SK-N-SH (cell line): Measurements from ENCODE around the gene PPP2R3A. TPM values are rescaled to one million over a fixed set of nuclear protein-coding genes. Genes with fewer than 3 reads are reported as not detected.

ENCODE experiments used
- CTCF ChIA-PET: fragments of 300-600, 350-600 bp; formaldehyde crosslinking; extraction: SDS; loops from one replicate; lab custom pipeline; 2021; lab: Yijun Ruan, JAX
- POLR2A ChIA-PET: fragments of 350-600 bp; sonication (Branson Sonifier 250); formaldehyde crosslinking; extraction: SDS; loops from one replicate; lab custom pipeline; 2020; ENCODE audit warnings: antibody characterized with exemption, inconsistent platforms; lab: Yijun Ruan, JAX
- DNase-seq: peaks from one replicate; pipeline ENCODE4 v3.0.0; 2012
- H2AFZ ChIP-seq: fragments of 200-600 bp; sonication (generic); 2 replicates; pipeline ENCODE4 v1.8.1; 2016; ENCODE audit warnings: antibody characterized with exemption, mild to moderate bottlenecking, low read depth
- H3F3A ChIP-seq: fragments of 200-600 bp; sonication (generic); replicated peaks from 2 replicates; pipeline ENCODE3; 2016; ENCODE audit warnings: antibody characterized with exemption, mild to moderate bottlenecking; ENCODE audit not compliant: insufficient read depth
- H3K27ac ChIP-seq, 2 experiments: fragments of 200-500 bp in 1 of 2; fragments of 200-600 bp in 1 of 2; sonication (Bioruptor generic) in 1 of 2; sonication (generic), shearing (Covaris generic) in 1 of 2; 2 replicates each; pipeline versions ENCODE4 v1.5.1 to v1.6.1; 2014 to 2016; ENCODE audit warnings: low read depth in 2 of 2, inconsistent platforms in 1 of 2, low read length in 1 of 2, mild to moderate bottlenecking in 1 of 2, mixed read lengths in 1 of 2
- H3K27me3 ChIP-seq: fragments of 200-600 bp; sonication (generic), shearing (Covaris generic); 2 replicates; pipeline ENCODE4 v1.6.1; 2016; ENCODE audit warnings: mixed run types; ENCODE audit not compliant: insufficient read depth
- H3K36me3 ChIP-seq, 2 experiments: fragments of 200-500 bp in 1 of 2; fragments of 200-600 bp in 1 of 2; sonication (Bioruptor generic) in 1 of 2; sonication (generic) in 1 of 2; replicated peaks in 1 of 2; 2 replicates each; pipeline versions ENCODE3 to v1.5.1; 2014 to 2016; ENCODE audit warnings: low read length in 1 of 2, mild to moderate bottlenecking in 1 of 2; ENCODE audit not compliant: insufficient read depth in 2 of 2, control insufficient read depth in 1 of 2
- H3K4me1 ChIP-seq, 2 experiments: fragments of 200-500 bp in 1 of 2; fragments of 200-600 bp in 1 of 2; sonication (Bioruptor generic) in 1 of 2; sonication (generic), shearing (Covaris generic) in 1 of 2; 2 replicates each; pipeline versions ENCODE4 v1.5.1 to v1.6.1; 2014 to 2016; ENCODE audit warnings: low read depth in 1 of 2, low read length in 1 of 2, mixed run types in 1 of 2; ENCODE audit not compliant: insufficient read depth in 2 of 2, control insufficient read depth in 1 of 2
- H3K4me2 ChIP-seq: fragments of 200-600 bp; sonication (generic), shearing (Covaris generic); 2 replicates; pipeline ENCODE4 v1.6.1; 2017; ENCODE audit warnings: mixed run types
- H3K4me3 ChIP-seq, 2 experiments: fragments of 200-500 bp in 1 of 2; fragments of 200-600 bp in 1 of 2; sonication (Bioruptor generic) in 1 of 2; sonication (generic), shearing (Covaris generic) in 1 of 2; 2 replicates each; pipeline versions ENCODE4 v1.5.1 to v1.8.1; 2014 to 2016; ENCODE audit warnings: low read depth in 2 of 2, inconsistent platforms in 1 of 2, low read length in 1 of 2, mild to moderate bottlenecking in 1 of 2, mixed read lengths in 1 of 2, moderate library complexity in 1 of 2
- H3K79me2 ChIP-seq: fragments of 200-600 bp; sonication (generic); 2 replicates; pipeline ENCODE4 v1.8.1; 2017; ENCODE audit warnings: mild to moderate bottlenecking; ENCODE audit not compliant: insufficient read depth
- H3K9ac ChIP-seq: fragments of 200-600 bp; sonication (generic); 2 replicates; pipeline ENCODE4 v1.6.1; 2017; ENCODE audit warnings: mixed run types
- H3K9me2 ChIP-seq: fragments of 200-600 bp; sonication (generic); 2 replicates; pipeline ENCODE4 v1.6.1; 2017; ENCODE audit warnings: mixed run types
- H3K9me3 ChIP-seq: fragments of 200-600 bp; sonication (generic); 2 replicates; pipeline ENCODE4 v1.6.1; 2017; ENCODE audit warnings: mixed run types, mild to moderate bottlenecking, moderate library complexity
- H4K20me1 ChIP-seq: fragments of 200-600 bp; sonication (generic); 2 replicates; pipeline ENCODE4 v1.6.1; 2017; ENCODE audit warnings: mild to moderate bottlenecking, mixed run types; ENCODE audit not compliant: insufficient read depth
- CHD2 ChIP-seq: fragments of 150-350 bp; IDR thresholded peaks from 2 replicates; pipeline ENCODE4 v1.6.1; 2018; ENCODE audit warnings: low read length; ENCODE audit not compliant: partially characterized antibody
- EZH2phosphoT487 ChIP-seq: fragments of 200-600 bp; sonication (generic); IDR thresholded peaks from 2 replicates; pipeline ENCODE4 v1.6.1; 2017; ENCODE audit warnings: low read depth, mixed run types, mild to moderate bottlenecking, antibody characterized with exemption, moderate library complexity, borderline replicate concordance
- FOXJ3 ChIP-seq: sonication (generic); formaldehyde crosslinking; IDR thresholded peaks from 2 replicates; pipeline ENCODE4 v1.5.1; 2020; ENCODE audit warnings: mild to moderate bottlenecking, missing genetic modification reagents
- GATA2 ChIP-seq: sonication (generic); formaldehyde crosslinking; IDR thresholded peaks from 2 replicates; pipeline ENCODE4 v1.5.0; 2020; ENCODE audit warnings: mild to moderate bottlenecking, missing genetic modification reagents
- MEF2A ChIP-seq: IDR thresholded peaks from 2 replicates; pipeline ENCODE4 v1.4.0; 2012; ENCODE audit warnings: low read depth, borderline replicate concordance
- MXI1 ChIP-seq: IDR thresholded peaks from 2 replicates; pipeline ENCODE4 v1.6.1; 2012; ENCODE audit warnings: mild to moderate bottlenecking, low read depth, low read length, improper control_type of control experiment
- POLR2AphosphoS5 ChIP-seq: IDR thresholded peaks from 2 replicates; pipeline ENCODE4 v1.6.1; 2012; ENCODE audit warnings: low read depth, low read length
- RAD21 ChIP-seq: IDR thresholded peaks from 2 replicates; pipeline ENCODE4 v1.6.1; 2012; ENCODE audit warnings: mild to moderate bottlenecking, low read length
- RCOR1 ChIP-seq: fragments of 150-350 bp; IDR thresholded peaks from 2 replicates; pipeline ENCODE4 v1.6.1; 2017; ENCODE audit warnings: antibody characterized with exemption, low read length
- RFX5 ChIP-seq: IDR thresholded peaks from 2 replicates; pipeline ENCODE4 v1.6.1; 2012; ENCODE audit warnings: mild to moderate bottlenecking, improper control_type of control experiment, low read length
- SIN3A ChIP-seq: IDR thresholded peaks from 2 replicates; pipeline ENCODE4 v1.6.1; 2012; ENCODE audit warnings: low read depth, mild to moderate bottlenecking, low read length, moderate library complexity, borderline replicate concordance
- SMC3 ChIP-seq: IDR thresholded peaks from 2 replicates; pipeline ENCODE4 v1.6.1; 2012; ENCODE audit warnings: low read depth, low read length, improper control_type of control experiment
- TAF1 ChIP-seq: IDR thresholded peaks from 2 replicates; pipeline ENCODE4 v1.6.1; 2012; ENCODE audit warnings: low read depth, mild to moderate bottlenecking, low read length, moderate library complexity, borderline replicate concordance
- TCF12 ChIP-seq: IDR thresholded peaks from 2 replicates; pipeline ENCODE4 v1.4.0; 2012
- YY1 ChIP-seq: IDR thresholded peaks from 2 replicates; pipeline ENCODE4 v1.4.0; 2012; ENCODE audit warnings: low read depth, mild to moderate bottlenecking
- WGBS: methylation state at CpG from one replicate; pipeline ENCODE4 v1.1.6; 2017; ENCODE audit warnings: low lambda C conversion rate; 5-methylcytosine and 5-hydroxymethylcytosine counted together
- polyA plus RNA-seq, 3 experiments: library from polyadenylated mRNA; depleted of rRNA; stranded (reverse); fragments of >200 nt; gene quantifications; 2 replicates each; pipeline ENCODE4 v1.2.3, GENCODE V29; 2012
- TF ChIP-seq, protein P1 (sequence below): fragments of 200-600 bp; sonication (generic); IDR thresholded peaks from 2 replicates; pipeline ENCODE4 v1.6.1; 2017; ENCODE audit warnings: antibody characterized with exemption, mild to moderate bottlenecking, moderate library complexity
- TF ChIP-seq, protein P2 (sequence below): fragments of 150-350 bp; IDR thresholded peaks from 2 replicates; pipeline ENCODE4 v1.6.1; 2016; ENCODE audit warnings: mild to moderate bottlenecking, low read depth, low read length
- TF ChIP-seq, protein P3 (sequence below): IDR thresholded peaks from 2 replicates; pipeline ENCODE4; 2012
- TF ChIP-seq, protein P4 (sequence below): IDR thresholded peaks from 2 replicates; pipeline ENCODE4 v1.4.0; 2012; ENCODE audit warnings: low read depth, borderline replicate concordance
- TF ChIP-seq, protein P5 (sequence below): IDR thresholded peaks from 2 replicates; pipeline ENCODE4 v1.4.0; 2012; ENCODE audit warnings: low read depth, borderline replicate concordance

The PPP2R3A gene, protein sequence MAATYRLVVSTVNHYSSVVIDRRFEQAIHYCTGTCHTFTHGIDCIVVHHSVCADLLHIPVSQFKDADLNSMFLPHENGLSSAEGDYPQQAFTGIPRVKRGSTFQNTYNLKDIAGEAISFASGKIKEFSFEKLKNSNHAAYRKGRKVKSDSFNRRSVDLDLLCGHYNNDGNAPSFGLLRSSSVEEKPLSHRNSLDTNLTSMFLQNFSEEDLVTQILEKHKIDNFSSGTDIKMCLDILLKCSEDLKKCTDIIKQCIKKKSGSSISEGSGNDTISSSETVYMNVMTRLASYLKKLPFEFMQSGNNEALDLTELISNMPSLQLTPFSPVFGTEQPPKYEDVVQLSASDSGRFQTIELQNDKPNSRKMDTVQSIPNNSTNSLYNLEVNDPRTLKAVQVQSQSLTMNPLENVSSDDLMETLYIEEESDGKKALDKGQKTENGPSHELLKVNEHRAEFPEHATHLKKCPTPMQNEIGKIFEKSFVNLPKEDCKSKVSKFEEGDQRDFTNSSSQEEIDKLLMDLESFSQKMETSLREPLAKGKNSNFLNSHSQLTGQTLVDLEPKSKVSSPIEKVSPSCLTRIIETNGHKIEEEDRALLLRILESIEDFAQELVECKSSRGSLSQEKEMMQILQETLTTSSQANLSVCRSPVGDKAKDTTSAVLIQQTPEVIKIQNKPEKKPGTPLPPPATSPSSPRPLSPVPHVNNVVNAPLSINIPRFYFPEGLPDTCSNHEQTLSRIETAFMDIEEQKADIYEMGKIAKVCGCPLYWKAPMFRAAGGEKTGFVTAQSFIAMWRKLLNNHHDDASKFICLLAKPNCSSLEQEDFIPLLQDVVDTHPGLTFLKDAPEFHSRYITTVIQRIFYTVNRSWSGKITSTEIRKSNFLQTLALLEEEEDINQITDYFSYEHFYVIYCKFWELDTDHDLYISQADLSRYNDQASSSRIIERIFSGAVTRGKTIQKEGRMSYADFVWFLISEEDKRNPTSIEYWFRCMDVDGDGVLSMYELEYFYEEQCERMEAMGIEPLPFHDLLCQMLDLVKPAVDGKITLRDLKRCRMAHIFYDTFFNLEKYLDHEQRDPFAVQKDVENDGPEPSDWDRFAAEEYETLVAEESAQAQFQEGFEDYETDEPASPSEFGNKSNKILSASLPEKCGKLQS (N-terminal part only)
- polyA plus RNA-seq (2012; rRNA removed), result 3.9 and 4.9 TPM in 2 replicates
- polyA plus RNA-seq (2012; cell fraction: cytosol; rRNA removed), result 5.6 and 5.9 TPM in 2 replicates
- 3.0 and 4.4 TPM in 2 replicates for polyA plus RNA-seq (2012; cell fraction: nucleus; rRNA removed)

DNA sequence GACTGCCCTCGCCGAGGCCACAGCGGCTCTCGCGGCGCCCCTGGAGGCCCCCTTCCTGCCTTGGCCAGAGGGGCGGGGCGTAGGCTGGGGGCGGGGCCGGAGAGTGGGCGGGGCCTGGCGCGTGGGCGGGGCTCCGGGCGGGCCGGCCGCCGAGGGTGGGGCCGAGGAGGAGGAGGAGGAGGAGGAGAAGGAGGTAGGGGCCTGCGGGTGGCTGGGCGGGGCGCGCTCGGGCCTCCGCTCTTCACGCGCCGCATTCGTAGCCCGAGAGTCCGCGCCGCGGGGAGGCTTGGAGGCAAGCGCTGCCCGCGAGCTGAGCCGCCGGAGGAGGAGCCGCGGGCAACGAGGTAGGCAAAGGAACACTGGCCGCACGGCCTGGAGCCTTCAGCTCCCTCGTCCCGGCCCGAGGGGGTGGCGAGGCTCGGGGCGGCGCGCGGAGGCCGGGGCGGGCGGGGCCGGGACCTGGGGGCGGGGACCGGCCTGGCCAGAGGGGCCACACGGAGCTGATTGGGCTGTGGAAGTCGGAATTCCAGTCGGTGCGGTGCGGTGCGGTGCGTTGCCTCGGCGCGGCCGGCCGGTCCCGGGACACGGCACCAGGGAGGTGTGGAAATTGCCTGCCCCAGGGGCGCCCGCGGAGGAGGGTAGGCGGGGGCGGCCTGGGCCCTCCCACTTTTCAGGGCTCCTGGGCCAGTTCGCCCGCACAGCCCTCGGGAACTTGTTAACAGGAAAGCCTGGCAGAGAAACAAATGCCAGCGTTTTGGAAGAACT lies at the start of gene PPP2R3A:
PPP2R3A (plus strand) TSS at position 223 of the 765 bp plus-strand sequence. CDS start 35,771 bp downstream, outside the sequence.
- peak within 1 kb of the TSS; percentile 88 for H3K9ac ChIP-seq
- H3K27ac ChIP-seq, result peak within 1 kb of the TSS; percentile 85
- peaks cover 45% of the 10 kb centered on the region for H3K79me2 ChIP-seq
- DNase-seq, result peak; percentile 97
- H3K9me3 ChIP-seq, result no peaks in the 10 kb centered on the region
- no peaks in the 10 kb centered on the region for H3K27me3 ChIP-seq
- peak within 1 kb of the TSS; percentile 95 for H3K4me2 ChIP-seq
- WGBS, result 0% methylated on average over 8 of the region's 83 CpGs
- H2AFZ ChIP-seq, result peak within 1 kb of the TSS; percentile 98
- H3K9me2 ChIP-seq, result no peaks in the 10 kb centered on the region
- POLR2A ChIA-PET, result interaction anchor here (0.9 kb wide), 1 partner anchor 34 kb away, joined by 3 read pairs; no protein-coding TSS in a partner anchor
- peak within 1 kb of the TSS; percentile 85 to 88 for H3K4me3 ChIP-seq
- peaks cover 0 to 8% of the 10 kb centered on the region in 2 experiments; a peak in 3 of 4 replicates for H3K4me1 ChIP-seq
- peaks cover 9% of the 10 kb centered on the region for H3F3A ChIP-seq
- H4K20me1 ChIP-seq, result peaks cover 7% of the 10 kb centered on the region; the same call in 1 of the 2 replicates
- no peaks in the 10 kb centered on the region for H3K36me3 ChIP-seq
- CTCF ChIA-PET, result interaction anchor here (0.6 to 1.8 kb wide), 4 partner anchors 71 to 787 kb away, joined by 3 to 5 read pairs (median 4); partner anchors contain the start of gene STAG1
- no peak for TF ChIP-seq EZH2phosphoT487
- 0 out of 2 replicates have a peak, but pooled peaks have one; percentile 18 for TF ChIP-seq RCOR1
- TF ChIP-seq TAF1, result peak; percentile 23; the same call in 1 of the 2 replicates
- TF ChIP-seq GATA2 (CRISPR knock-in tag), result no peak
- no peak for TF ChIP-seq YY1
- TF ChIP-seq, protein P1, sequence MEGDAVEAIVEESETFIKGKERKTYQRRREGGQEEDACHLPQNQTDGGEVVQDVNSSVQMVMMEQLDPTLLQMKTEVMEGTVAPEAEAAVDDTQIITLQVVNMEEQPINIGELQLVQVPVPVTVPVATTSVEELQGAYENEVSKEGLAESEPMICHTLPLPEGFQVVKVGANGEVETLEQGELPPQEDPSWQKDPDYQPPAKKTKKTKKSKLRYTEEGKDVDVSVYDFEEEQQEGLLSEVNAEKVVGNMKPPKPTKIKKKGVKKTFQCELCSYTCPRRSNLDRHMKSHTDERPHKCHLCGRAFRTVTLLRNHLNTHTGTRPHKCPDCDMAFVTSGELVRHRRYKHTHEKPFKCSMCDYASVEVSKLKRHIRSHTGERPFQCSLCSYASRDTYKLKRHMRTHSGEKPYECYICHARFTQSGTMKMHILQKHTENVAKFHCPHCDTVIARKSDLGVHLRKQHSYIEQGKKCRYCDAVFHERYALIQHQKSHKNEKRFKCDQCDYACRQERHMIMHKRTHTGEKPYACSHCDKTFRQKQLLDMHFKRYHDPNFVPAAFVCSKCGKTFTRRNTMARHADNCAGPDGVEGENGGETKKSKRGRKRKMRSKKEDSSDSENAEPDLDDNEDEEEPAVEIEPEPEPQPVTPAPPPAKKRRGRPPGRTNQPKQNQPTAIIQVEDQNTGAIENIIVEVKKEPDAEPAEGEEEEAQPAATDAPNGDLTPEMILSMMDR, result no peak
- TF ChIP-seq FOXJ3, result no peak
- no peak for TF ChIP-seq RAD21
- TF ChIP-seq MEF2A, result no peak
- TF ChIP-seq, protein P2, sequence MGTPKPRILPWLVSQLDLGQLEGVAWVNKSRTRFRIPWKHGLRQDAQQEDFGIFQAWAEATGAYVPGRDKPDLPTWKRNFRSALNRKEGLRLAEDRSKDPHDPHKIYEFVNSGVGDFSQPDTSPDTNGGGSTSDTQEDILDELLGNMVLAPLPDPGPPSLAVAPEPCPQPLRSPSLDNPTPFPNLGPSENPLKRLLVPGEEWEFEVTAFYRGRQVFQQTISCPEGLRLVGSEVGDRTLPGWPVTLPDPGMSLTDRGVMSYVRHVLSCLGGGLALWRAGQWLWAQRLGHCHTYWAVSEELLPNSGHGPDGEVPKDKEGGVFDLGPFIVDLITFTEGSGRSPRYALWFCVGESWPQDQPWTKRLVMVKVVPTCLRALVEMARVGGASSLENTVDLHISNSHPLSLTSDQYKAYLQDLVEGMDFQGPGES, result no peak
- TF ChIP-seq, protein P3, sequence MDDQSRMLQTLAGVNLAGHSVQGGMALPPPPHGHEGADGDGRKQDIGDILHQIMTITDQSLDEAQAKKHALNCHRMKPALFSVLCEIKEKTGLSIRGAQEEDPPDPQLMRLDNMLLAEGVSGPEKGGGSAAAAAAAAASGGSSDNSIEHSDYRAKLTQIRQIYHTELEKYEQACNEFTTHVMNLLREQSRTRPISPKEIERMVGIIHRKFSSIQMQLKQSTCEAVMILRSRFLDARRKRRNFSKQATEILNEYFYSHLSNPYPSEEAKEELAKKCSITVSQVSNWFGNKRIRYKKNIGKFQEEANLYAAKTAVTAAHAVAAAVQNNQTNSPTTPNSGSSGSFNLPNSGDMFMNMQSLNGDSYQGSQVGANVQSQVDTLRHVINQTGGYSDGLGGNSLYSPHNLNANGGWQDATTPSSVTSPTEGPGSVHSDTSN, result no peak
- no peak for TF ChIP-seq CHD2
- no peak for TF ChIP-seq MXI1
- no peak for TF ChIP-seq SMC3
- TF ChIP-seq POLR2AphosphoS5, result peak; percentile 36; the same call in 1 of the 2 replicates
- TF ChIP-seq, protein P4, sequence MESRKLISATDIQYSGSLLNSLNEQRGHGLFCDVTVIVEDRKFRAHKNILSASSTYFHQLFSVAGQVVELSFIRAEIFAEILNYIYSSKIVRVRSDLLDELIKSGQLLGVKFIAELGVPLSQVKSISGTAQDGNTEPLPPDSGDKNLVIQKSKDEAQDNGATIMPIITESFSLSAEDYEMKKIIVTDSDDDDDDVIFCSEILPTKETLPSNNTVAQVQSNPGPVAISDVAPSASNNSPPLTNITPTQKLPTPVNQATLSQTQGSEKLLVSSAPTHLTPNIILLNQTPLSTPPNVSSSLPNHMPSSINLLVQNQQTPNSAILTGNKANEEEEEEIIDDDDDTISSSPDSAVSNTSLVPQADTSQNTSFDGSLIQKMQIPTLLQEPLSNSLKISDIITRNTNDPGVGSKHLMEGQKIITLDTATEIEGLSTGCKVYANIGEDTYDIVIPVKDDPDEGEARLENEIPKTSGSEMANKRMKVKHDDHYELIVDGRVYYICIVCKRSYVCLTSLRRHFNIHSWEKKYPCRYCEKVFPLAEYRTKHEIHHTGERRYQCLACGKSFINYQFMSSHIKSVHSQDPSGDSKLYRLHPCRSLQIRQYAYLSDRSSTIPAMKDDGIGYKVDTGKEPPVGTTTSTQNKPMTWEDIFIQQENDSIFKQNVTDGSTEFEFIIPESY, result no peak
- 0 out of 2 replicates have a peak, but pooled peaks have one; percentile 28 for TF ChIP-seq SIN3A
- TF ChIP-seq, protein P5, sequence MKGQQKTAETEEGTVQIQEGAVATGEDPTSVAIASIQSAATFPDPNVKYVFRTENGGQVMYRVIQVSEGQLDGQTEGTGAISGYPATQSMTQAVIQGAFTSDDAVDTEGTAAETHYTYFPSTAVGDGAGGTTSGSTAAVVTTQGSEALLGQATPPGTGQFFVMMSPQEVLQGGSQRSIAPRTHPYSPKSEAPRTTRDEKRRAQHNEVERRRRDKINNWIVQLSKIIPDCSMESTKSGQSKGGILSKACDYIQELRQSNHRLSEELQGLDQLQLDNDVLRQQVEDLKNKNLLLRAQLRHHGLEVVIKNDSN, result no peak
- no peak for TF ChIP-seq RFX5
- TF ChIP-seq TCF12, result no peak
